Measurements from ENCODE around the gene CNGB1. TPM values are rescaled to one million over a fixed set of nuclear protein-coding genes. Genes with fewer than 3 reads are reported as not detected.

The CNGB1 gene
- total RNA-seq, 4 donors from 2014 or later, result not detected

- TF ChIP-seq CTCF (IDR thresholded peaks at IDR 0.05; ENCODE audit: low read depth), result no peak
These were observed 19.5 kb downstream of the CNGB1 start for GRCh38 chr16:57951204-57951960.

GRCh38 chr16:57950382-57950781 is 20.5 kb downstream of the CNGB1 start:
- no peak for TF ChIP-seq CTCF (IDR thresholded peaks at IDR 0.05; ENCODE audit: low read depth)

DNA sequence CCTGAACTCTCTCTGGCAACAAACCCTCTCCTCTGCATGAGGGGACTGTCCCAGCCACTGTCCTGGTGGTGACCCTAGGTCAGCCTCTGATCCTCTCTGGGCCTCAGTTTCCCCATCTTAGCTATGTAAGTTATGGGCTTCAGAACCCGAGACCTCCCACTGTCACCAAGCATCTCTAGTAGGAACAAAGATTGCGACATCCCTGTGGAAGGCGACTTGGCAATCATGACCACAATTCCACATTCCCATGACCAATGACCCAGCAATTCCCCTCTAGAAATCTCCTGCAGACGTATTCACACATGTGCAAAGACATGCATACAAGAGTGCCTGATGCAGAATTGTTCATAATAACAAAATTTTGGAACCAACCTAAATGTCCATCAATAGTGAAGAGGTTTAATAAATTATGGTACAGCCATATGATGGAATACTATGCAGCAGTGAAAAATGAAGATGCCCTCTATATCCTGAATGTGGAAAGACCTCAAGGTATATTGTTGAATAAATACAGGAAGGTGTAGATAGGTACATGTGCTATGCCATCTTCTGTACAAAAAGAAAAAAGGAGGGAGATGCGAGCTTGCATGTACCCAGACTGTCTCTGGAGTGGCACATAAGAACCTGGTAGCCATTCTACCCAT is 21.2 kb downstream of the CNGB1 start:
- TF ChIP-seq CTCF (IDR thresholded peaks at IDR 0.05; ENCODE audit: low read depth), result no peak

- no peak for TF ChIP-seq CTCF (IDR thresholded peaks at IDR 0.05; ENCODE audit: low read depth)
These were observed 21.9 kb downstream of the CNGB1 start for GRCh38 chr16:57949013-57949412.

DNA sequence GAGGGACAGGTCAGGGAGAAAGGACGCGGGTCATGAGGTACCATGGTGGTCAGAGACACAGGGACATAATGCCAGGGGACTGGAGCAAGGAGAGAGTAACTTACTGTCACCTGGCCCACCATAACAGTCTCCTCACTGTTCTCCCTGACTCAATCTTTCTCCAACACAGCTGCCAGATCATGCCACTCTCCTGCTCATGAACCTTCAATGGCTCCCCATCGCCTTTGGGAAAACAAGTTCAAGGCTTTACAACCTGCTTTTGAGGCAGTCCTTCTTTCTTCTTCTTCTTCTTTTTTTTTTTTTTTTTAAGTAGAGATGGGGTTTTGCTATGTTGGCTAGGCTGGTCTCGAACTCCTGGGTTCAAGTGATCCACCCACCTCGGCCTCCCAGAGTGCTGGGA is 22.9 kb downstream of the CNGB1 start:
- TF ChIP-seq CTCF (IDR thresholded peaks at IDR 0.05; ENCODE audit: low read depth), result no peak

DNA sequence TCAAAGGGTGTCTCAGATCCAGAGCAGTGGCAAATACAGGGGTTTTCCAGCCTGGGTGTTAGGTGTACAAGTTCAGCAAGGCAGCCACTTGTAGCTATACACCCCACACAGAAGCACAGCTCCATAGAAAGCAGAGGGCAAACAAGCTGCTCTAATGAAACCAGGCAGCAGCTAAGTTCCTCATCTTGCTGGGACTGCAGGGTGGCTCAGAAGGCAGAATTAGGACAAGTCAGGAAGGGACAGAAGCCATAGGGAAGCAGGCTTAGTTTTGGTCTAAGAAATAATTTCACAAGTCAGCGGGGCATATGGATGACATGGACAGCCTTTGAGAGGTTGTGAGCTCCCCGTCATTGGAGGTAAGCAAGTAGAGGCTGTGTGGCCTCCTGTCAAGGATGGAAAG is 23.7 kb downstream of the CNGB1 start:
- TF ChIP-seq CTCF (IDR thresholded peaks at IDR 0.05; ENCODE audit: low read depth), result no peak

GRCh38 chr16:57946181-57946801 is 24.6 kb downstream of the CNGB1 start:
- TF ChIP-seq CTCF (IDR thresholded peaks at IDR 0.05; ENCODE audit: low read depth), result no peak
